Panc1 (cell line): ENCODE measurements around the gene STAT5A. TPM values are rescaled to one million over a fixed set of nuclear protein-coding genes. Genes with fewer than 3 reads are reported as not detected.

Experiments used
- ATAC-seq: fragments of 200-7000 bp; cut with Tn5 transposase; 2 replicates; pipeline ENCODE4 v1.9.1; 2020; ENCODE audit warnings: mild to moderate bottlenecking, moderate library complexity
- BruUV-seq: library from RNA; stranded (reverse); fragments of 400-500 nt; replicated peaks from 2 replicates; lab custom pipeline; 2021; lab: Mats Ljungman, UMichigan
- CTCF ChIA-PET: fragments of 300-600 bp; sonication (Branson Sonifier 250); formaldehyde crosslinking; loops from one replicate; lab custom pipeline; 2022; ENCODE audit warnings: antibody characterized with exemption; lab: Charles Lee
- POLR2A ChIA-PET: fragments of 300-600 bp; sonication (Branson Sonifier 250); formaldehyde crosslinking; loops from one replicate; lab custom pipeline; 2022; ENCODE audit warnings: antibody characterized with exemption; lab: Charles Lee
- DNase-seq: peaks from one replicate; pipeline ENCODE4 v3.0.0-alpha.2; 2010; ENCODE audit warnings: low read depth, low spot score
- H3K27ac ChIP-seq: 2 replicates; pipeline ENCODE4 v1.5.1; 2011; ENCODE audit warnings: mild to moderate bottlenecking, low read length, inconsistent platforms
- H3K27me3 ChIP-seq: fragments of 200-500 bp; sonication (Bioruptor generic); 2 replicates; pipeline ENCODE4 v1.6.0; 2014; ENCODE audit warnings: low read length, inconsistent platforms; ENCODE audit not compliant: control insufficient read depth, insufficient read depth
- H3K36me3 ChIP-seq: fragments of 200-500 bp; sonication (Bioruptor generic); 2 replicates; pipeline ENCODE4 v1.5.1; 2014; ENCODE audit warnings: inconsistent platforms, mild to moderate bottlenecking, low read length, moderate library complexity; ENCODE audit not compliant: control insufficient read depth, insufficient read depth
- H3K4me1 ChIP-seq: 2 replicates; pipeline ENCODE4 v1.5.1; 2011; ENCODE audit warnings: inconsistent platforms, mild to moderate bottlenecking, low read length, moderate library complexity; ENCODE audit not compliant: control insufficient read depth, insufficient read depth
- H3K4me3 ChIP-seq, 2 experiments: 2 replicates each; pipeline ENCODE4 v1.5.1; 2011 to 2012; ENCODE audit warnings: low read depth in 2 of 2, low read length in 2 of 2, mild to moderate bottlenecking in 2 of 2, inconsistent platforms in 1 of 2, moderate library complexity in 1 of 2
- H3K9me3 ChIP-seq: fragments of 200-500 bp; sonication (Bioruptor generic); 2 replicates; pipeline ENCODE4 v1.5.1; 2014; ENCODE audit warnings: low read depth, mild to moderate bottlenecking, inconsistent platforms, low read length, moderate library complexity; ENCODE audit not compliant: control insufficient read depth, insufficient read depth
- CTCF ChIP-seq: fragments of 450-650 bp; IDR thresholded peaks from 2 replicates; pipeline ENCODE4 v1.5.1; 2017; ENCODE audit warnings: mild to moderate bottlenecking
- POLR2AphosphoS5 ChIP-seq: IDR thresholded peaks from 2 replicates; pipeline ENCODE4 v1.6.1; 2012; ENCODE audit warnings: mild to moderate bottlenecking, low read depth, low read length, moderate library complexity
- REST ChIP-seq, 2 experiments: IDR thresholded peaks; 2 replicates each; pipeline ENCODE4 v1.6.1; 2011 to 2012; ENCODE audit warnings: low read depth in 2 of 2, control low read depth in 1 of 2, low read length in 1 of 2, mild to moderate bottlenecking in 1 of 2, moderate library complexity in 1 of 2; ENCODE audit not compliant: insufficient read depth in 1 of 2
- SIN3A ChIP-seq: IDR thresholded peaks from 2 replicates; pipeline ENCODE4 v1.6.1; 2012; ENCODE audit warnings: low read depth, mild to moderate bottlenecking, low read length, moderate library complexity, borderline replicate concordance; ENCODE audit not compliant: insufficient read depth
- TCF7L2 ChIP-seq: IDR thresholded peaks from 2 replicates; pipeline ENCODE4 v1.6.1; 2011; ENCODE audit warnings: mild to moderate bottlenecking, low read depth, low read length, inconsistent platforms
- in situ Hi-C: cut with HindIII; loops from 2 replicates; pipeline ENCODE4 v1.10.0; 2016; ENCODE audit warnings: low sequenced_read_pairs, low pct_unique_long_range_greater_than_20kb
- intact Hi-C: fragments of 100-400 bp; cut with micrococcal nuclease; formaldehyde crosslinking; loops from one replicate; pipeline ENCODE4 v1.10.0; 2022; ENCODE audit not compliant: unreplicated experiment
- total RNA-seq: library from RNA; stranded (reverse); gene quantifications from one replicate; pipeline ENCODE4 v1.2.1, GENCODE V29; 2021; ENCODE audit not compliant: unreplicated experiment

STAT5A gene
- total RNA-seq, 1 experiment from 2014 or later, result 26.7 TPM

- peak; percentile 41 for ATAC-seq
- no peak for TF ChIP-seq CTCF
- peak; percentile 53; the same call in 1 of the 2 replicates for TF ChIP-seq POLR2AphosphoS5
- TF ChIP-seq REST (IDR thresholded peaks at IDR 0.05; ENCODE audit: insufficient read depth in 1 of 2, low read depth in 2 of 2, low read length in 1 of 2), result no peak
- TSS peak; percentile 78 for BruUV-seq
- Histone ChIP-seq H3K27ac (peak overlapping the region; percentile 94), H3K9me3 (no peaks in the 10 kb centered on the region), H3K27me3 (no peaks in the 10 kb centered on the region), H3K4me1 (peaks cover 37% of the 10 kb centered on the region), H3K4me3 (peak overlapping the region; percentile 55 to 87), H3K36me3 (no peaks in the 10 kb centered on the region; the same call in 1 of the 2 replicates)
- ChIA-PET POLR2A (interaction anchor here (0.6 kb wide), 1 partner anchor 147 kb away, joined by 14 read pairs; no protein-coding TSS in a partner anchor), CTCF (no interaction called here)
- intact Hi-C loops, result loop anchor here (5.0 kb wide), 1 partner anchor 53 kb away; no protein-coding TSS in a partner anchor
- in situ Hi-C loops, result no loop called here
- DNase-seq, result no peak
Measured at GRCh38 chr17:42274812-42275526, 13.3 kb upstream of the STAT5A start.

- ATAC-seq (peak; percentile 62), DNase-seq (no peak)
- H3K4me3 ChIP-seq, result peak overlapping the region; percentile 55 to 87
- H3K4me1 ChIP-seq, result peaks cover 29% of the 10 kb centered on the region
- POLR2A ChIA-PET, result interaction anchor here (0.6 kb wide), 1 partner anchor 148 kb away, joined by 14 read pairs; no protein-coding TSS in a partner anchor
- in situ Hi-C loops (no loop called here), intact Hi-C loops (no loop called here)
- CTCF ChIA-PET, result no interaction called here
- no peaks in the 10 kb centered on the region for H3K9me3 ChIP-seq
- H3K36me3 ChIP-seq, result no peaks in the 10 kb centered on the region; the same call in 1 of the 2 replicates
- TF ChIP-seq TCF7L2 (no peak), SIN3A (peak; percentile 47; the same call in 1 of the 2 replicates)
- BruUV-seq, result no TSS peak
- H3K27ac ChIP-seq, result peak overlapping the region; percentile 94
- no peaks in the 10 kb centered on the region for H3K27me3 ChIP-seq
Measured at GRCh38 chr17:42275527-42276358, 12.6 kb upstream of the STAT5A start.
